NB4 (cell line): ENCODE data around the gene CABLES2.

Experiments used
- CTCF ChIP-seq: IDR thresholded peaks from one replicate; pipeline ENCODE4 v1.5.1; 2012; ENCODE audit warnings: low read depth, low read length
- MAX ChIP-seq: IDR thresholded peaks from 2 replicates; pipeline ENCODE4 v1.6.1; 2011; ENCODE audit warnings: low read depth, low read length
- MYC ChIP-seq: IDR thresholded peaks from 2 replicates; pipeline ENCODE4 v1.6.1; 2011; ENCODE audit warnings: low read depth, low read length
- POLR2A ChIP-seq: IDR thresholded peaks from 2 replicates; pipeline ENCODE4 v1.6.1; 2011; ENCODE audit warnings: mild to moderate bottlenecking; ENCODE audit not compliant: insufficient read length; ENCODE audit errors: extremely low read depth

- TF ChIP-seq CTCF (no peak), MYC (no peak), POLR2A (no peak), MAX (no peak)
Measured at GRCh38 chr20:62408640-62409039, 1.6 kb upstream of the CABLES2 start.
